DLD1 (cell line): ENCODE measurements around the gene MYO16.

Experiments
- in situ Hi-C: cut with HindIII; loops from 2 replicates; pipeline ENCODE4 v1.10.0; 2017; ENCODE audit warnings: low sequenced_read_pairs

MYO16 gene

DNA sequence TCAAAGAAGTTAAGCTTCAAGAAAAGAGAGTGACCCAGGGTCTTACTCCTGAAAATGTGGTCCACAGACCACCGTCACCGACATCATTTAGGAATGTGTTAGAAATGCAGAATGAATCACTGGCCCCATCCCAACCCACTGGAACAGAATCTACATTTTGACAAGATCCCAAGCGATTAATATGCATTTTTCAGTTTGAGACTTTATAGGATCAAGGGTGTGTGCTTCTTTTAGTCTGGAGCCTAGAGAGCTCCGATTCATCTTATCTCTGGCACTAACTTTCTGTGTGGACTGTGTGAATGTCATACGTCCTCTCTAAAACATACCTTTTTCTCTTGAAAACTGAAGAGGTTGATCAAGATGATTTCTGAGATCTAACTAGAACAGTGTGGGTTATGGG lies 484.8 kb downstream of the MYO16 start:
- in situ Hi-C loops, result no loop called here

DNA sequence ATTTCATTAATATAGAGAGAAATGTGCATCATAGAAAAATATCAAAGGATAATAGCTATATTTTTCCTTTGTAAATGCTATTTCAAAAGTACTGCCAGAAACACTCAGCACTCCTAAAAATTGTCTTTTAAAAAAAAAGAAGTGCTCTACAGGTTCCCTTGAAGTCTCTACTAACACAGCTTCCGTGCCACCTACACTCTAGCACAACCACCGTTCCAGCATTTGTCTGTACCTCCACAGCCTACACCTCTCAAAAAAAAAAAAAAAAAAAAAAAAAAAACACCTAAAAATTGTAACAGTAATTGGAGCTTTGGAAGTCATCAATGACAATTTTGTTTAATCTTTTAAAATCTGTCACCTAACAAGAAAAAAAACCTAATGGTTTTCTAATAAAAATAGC lies 485.6 kb downstream of the MYO16 start:
- in situ Hi-C loops, result no loop called here

- in situ Hi-C loops, result no loop called here
Measured at GRCh38 chr13:109118521-109118920, 489.1 kb downstream of the MYO16 start.

GRCh38 chr13:109119896-109120295 lies 490.5 kb downstream of the MYO16 start:
- in situ Hi-C loops, result no loop called here

- in situ Hi-C loops, result no loop called here
Measured at GRCh38 chr13:109121826-109122225, 492.4 kb downstream of the MYO16 start.

GRCh38 chr13:109123971-109124370 lies 494.6 kb downstream of the MYO16 start:
- in situ Hi-C loops, result no loop called here

GRCh38 chr13:109126178-109126577 lies 496.8 kb downstream of the MYO16 start:
- in situ Hi-C loops, result no loop called here

- in situ Hi-C loops, result no loop called here
Measured at GRCh38 chr13:109126891-109127641, 497.7 kb downstream of the MYO16 start.

DNA sequence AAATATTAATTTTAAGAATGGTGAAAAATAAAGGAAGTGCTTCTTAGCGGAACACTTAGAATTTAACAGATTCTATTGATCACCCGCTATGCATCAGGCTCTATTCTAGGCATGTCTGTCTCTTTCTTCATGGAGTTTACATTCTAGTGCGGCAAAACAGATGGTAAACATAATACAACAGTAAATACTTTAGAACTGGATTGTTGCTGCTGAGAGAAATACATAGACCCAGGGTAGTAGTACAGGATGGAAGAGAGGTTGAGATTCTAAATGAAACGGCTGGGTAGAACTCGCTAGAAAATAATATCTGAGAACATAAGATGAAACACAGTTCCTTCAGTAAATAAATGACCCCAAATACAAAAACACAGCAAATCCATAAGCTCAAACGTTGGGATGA lies 498.7 kb downstream of the MYO16 start:
- in situ Hi-C loops, result no loop called here

GRCh38 chr13:109130093-109130835 lies 500.9 kb downstream of the MYO16 start:
- in situ Hi-C loops, result no loop called here

DNA sequence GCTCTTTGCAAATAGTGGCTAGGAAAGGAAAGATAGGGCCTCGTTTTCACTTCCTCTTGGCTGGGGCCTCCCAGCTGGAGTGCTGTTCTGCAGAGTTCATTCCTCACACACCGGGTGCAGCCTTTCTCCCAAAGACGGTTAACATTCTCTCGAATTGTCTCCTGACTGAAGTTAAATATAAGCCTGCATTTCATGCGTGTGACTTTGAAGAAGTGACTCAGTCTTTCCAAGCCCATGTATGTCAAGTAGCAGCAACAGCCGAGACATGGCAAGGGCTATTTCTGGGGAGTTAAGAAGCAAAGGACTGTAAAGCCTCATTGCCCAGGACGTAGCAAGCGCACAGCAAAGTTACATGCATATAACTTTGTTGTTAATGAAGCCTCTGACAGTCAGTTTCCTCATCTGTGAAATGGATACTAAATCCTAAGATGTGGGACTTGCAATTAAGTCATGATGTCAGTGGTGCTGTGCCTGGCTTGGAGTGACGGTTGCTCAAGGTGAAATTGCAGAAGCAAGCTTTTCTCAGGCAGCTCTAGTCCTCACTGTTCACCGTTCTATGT lies 502.4 kb downstream of the MYO16 start:
- in situ Hi-C loops, result no loop called here

GRCh38 chr13:109135018-109135417 lies 505.6 kb downstream of the MYO16 start:
- in situ Hi-C loops, result no loop called here

DNA sequence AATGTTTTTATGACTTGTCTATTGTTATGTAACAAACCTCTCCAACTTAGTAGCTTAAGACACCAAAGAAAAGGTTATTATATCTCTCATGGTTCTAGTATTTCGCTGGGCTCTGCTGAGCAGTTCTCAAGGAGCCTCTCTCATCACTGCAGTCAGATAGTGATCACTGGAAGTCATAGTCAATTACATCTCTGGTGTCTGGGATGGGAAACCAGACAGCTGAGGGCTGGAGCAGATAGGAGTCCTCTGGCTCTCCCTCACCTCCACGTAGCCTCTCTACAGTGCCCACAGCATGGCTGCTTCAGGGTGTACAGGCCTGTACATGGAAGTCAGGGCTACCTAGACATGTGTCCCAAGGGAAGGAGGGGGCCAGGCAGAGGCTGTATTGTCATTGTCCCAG lies 507.5 kb downstream of the MYO16 start:
- in situ Hi-C loops, result no loop called here

GRCh38 chr13:109139346-109139745 lies 509.9 kb downstream of the MYO16 start:
- in situ Hi-C loops, result no loop called here

- in situ Hi-C loops, result no loop called here
Measured at GRCh38 chr13:109140054-109140453, 510.6 kb downstream of the MYO16 start.

- in situ Hi-C loops, result no loop called here
Measured at GRCh38 chr13:109140479-109141349, 511.3 kb downstream of the MYO16 start.

- in situ Hi-C loops, result no loop called here
Measured at GRCh38 chr13:109141706-109142105, 512.3 kb downstream of the MYO16 start.

GRCh38 chr13:109144693-109145437 lies 515.5 kb downstream of the MYO16 start:
- in situ Hi-C loops, result no loop called here

GRCh38 chr13:109145631-109146030 lies 516.2 kb downstream of the MYO16 start:
- in situ Hi-C loops, result no loop called here

- in situ Hi-C loops, result no loop called here
Measured at GRCh38 chr13:109146393-109146792, 517.0 kb downstream of the MYO16 start.
